ENCODE data around the gene C22orf39.

The C22orf39 gene

DNA sequence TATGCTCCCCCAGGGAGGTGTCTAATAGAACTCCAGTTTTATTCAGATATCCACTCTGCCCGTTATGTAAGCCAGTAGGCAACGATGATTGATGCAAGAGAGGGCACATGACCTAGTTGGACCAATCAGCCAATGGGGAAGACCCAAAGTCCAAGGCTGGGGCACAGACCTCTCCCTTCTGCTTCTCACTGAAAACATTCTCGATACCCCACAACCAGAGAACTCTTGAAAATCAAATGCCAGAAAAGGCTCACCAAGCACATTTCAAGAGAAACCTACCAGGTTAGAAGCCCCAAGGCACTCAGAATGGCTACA lies 23.4 kb downstream of the C22orf39 start:
- DNase-seq = no peak

DNA sequence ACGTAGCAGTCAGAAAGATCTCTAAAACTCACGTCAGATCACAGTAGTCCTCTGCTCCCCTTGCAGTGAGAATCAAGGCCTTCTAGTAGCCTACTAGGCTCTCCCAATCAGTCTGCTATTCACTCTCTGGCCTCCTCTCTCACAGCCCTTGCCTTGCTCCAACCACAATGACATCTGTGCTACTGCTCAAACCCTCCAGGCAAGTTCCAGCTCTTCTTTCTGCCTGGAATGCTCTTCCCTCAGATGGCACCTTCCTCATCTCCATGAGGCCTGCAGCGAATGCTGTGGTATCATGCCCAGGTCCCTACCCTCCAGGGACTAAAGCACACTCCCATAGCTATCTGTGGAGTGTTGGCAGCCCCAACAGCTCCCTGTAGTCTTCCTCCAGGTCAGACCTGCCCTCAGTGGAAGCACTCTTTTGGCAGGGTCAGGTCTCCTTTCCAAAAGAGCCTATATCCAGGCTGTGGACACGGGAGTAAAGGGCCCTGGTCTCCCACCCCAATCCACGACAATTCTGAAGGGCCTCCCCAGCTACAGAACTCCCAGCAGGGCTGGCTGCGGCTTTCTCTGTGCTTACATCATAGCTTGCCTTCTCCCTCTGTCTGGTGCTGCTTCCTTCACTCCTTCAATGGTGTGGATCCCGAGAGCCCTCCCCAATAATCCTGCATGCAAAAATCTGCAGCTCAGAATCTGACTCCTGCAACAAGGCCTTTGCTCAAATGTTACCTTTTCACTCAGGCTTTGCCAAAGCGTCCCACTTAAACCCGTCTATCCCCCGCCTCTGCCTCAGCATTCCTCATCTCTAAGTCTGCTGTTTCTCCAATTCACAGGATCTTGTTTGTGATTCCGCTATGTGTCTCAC lies 24.8 kb downstream of the C22orf39 start:
- no peak for DNase-seq

DNA sequence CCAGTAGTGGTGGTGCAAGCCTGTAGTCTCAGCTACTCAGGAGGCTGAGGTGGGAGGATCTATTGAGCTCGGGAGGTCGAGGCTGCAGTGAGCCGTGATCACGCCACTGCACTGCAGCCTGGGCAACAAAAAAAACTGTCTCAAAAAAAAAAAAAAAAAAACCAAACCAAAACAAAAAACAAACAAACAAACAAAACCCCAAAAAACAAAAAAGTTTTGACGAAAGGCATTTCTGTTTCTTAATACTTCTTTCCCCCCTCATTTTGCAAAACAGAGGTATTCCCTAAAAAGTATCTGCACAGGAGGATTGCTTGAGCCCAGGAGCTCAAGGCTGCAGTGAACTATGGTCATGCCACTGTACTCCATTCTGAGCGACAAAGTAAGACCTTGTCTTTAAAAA lies 27.2 kb downstream of the C22orf39 start:
- DNase-seq = no peak

DNA sequence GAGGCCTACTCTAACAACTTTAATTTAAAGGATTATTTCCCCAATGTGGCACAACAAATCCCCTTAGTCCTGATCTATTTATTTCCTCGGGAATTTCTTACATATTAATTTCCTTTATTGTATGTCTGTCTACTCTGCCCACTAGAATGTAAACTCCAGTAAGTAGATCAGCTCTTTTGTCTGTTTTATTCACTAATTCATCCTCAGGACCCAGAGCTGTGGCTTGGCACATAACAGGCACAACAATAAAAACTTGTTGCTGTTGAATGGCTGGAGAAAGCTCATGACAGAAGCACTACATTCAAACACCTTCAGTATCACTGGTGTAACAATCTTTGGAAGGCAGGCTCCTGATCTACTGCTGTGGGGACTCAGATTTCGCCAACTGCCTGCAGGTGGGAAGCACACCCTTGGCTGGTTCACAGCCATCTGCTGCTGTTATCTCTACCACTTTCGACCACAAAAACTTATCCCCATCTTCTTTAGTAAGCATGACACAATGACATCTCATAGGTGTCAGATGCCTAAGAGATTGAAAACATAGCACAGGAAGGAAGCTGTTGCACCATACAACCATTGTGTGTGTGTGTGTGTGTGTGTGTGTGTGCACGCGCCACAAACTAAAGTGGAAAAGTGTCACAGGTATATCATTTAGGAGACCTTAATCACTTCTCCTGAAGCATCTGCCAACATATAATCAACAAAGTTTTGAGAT lies 27.9 kb downstream of the C22orf39 start:
- peak in 1 of 2 experiments; percentile 11 for DNase-seq

DNA sequence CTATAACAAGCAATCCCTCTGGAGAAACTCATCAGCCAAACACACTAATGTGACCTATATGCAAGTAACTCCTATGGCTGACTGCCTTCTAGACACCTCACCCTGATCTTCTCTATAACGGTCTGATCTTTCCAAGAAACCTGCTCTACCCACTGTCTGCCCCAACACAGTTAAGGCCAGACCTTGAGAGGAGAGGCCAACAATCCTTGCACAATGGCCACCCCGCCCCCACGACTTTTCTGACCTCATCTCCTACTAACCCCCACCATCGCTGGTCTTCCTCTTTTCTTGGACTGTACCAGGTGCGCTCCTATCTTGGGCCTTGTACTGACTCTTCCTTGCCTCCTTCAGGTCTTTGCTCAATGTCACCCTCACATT lies 28.4 kb downstream of the C22orf39 start:
- DNase-seq = no peak

DNA sequence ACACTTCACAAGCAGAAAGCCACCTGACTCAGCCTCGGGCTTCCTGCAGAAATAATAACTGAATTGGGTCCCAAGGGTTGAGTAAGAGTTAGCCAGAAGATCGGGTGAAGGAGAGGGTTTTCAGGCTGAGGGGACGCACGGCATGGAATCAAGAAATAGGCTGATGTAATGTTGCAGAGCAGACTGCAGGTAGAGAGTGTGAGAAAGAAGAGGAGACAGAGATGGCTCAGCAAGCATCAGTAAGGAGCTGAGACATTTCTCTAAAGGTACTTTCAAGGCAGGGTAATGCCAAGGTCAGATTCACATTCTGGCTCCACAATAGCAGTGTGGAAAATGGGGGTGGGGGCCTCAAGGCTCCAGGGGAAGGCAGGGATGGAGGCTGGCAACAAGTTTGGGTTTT lies 34.6 kb downstream of the C22orf39 start:
- DNase-seq = no peak

DNA sequence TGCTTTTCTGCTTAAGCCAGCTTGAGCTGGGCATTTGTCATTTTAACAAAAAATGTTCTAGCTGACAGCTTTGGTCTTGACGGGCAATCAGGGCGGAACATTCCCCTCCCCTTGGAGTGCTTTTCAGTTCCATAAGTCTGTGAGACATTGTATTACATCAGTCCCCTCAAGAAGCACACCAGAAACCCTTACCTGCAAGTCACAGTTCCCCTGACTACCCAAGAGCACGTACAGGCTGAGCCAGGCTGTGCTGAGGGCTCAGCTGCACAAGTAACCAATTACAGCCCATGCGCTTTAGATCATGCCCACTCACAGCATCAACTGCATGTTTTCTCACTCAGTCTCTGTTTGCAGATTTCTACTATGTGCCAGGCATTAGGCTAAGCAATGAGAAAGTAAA lies 35.0 kb downstream of the C22orf39 start:
- no peak for DNase-seq

DNA sequence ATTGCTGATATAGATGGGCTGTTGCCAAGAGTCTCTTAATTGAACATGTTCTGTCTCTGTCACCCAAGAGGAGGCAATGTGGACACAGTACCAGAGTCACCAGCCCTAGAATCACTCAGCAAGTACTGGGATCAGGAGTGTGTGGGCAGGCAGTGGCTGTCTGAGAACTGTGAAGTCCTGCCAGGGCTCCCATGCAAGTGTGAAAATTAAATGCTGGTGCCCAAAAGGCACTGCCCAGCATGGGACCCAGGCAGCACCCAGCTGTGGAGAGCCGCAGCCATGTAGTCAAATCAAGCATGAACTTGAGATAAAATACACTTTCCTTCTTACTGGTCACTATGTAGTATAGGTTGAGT lies 35.8 kb downstream of the C22orf39 start:
- DNase-seq = no peak

DNA sequence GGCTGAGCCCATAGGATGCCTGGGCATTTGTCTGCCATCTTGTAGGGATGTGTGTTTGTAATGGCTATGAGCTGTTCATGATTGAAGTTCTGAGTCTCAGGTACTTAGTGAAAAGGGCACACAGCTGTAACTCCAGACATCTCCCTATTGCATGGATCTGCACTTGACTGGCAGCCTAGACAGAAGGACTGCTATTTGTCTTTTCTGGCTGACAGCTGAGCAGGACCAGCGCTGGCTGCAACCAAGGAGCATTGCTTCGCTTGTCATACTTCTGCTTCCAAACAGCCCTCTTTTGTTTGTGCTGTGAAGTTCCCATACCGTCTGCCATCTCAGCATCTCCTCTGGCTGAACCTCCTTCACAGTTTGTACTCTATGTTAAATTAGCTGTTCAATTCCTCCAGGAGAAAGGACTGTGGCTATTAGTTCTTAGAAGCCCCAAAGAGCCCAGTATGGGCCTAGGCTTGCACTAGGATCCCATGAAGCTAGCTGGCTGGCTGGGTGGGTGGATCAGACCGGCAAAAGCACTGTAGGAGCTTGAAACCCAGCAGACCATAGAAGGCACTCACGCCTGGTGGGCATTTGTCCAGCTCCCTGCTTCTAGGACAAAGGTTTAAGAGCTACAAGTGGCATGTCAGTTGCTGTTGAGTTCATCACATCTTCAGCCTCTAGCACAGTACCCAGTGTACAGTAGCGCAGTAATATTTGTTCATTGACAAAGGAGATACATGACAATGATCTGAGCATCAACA lies 36.4 kb downstream of the C22orf39 start:
- DNase-seq = no peak

DNA sequence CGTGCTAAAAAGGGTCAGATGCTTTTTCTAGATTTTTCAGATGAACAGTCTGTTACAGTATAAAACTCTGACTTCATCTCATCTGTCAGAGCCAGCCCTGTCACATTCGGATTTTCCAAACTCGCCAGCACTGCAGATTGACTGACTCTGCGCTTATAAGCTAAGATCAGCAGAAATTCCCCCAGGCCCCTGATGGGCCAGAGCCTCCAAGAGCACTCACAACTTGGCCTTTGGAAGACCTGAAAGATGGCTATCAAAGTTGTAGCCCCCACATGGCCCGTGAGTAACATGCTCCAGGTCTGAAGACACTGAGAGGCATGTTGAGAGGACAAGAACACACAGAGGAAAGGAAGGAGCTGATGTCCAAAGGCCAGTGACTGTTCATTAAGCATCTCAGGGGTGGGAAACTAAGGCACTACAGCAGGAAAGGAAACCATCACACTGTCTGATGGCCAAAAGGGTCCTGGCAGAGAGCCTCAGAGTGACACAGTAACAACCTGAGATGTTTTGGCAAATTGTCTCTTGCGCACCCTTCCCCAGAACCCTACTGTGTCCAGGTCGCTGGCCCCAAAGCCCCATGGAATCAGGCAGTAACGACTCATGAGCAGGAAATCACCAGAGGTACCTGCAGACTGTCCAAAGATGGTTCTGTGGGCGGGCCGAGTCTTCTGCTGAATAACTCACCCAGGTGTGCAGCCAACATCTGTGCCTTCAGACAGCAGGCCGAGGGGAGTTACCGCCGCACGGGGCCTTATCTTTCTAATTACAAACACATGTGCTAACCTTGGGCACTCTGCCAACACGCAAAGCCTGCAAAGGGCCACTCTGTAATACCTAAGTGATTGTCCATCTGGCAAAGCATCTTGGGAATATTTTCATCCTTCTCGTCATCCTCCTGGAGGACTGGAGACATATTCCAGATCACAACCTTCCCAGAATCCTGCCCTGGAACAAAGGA lies 39.6 kb downstream of the C22orf39 start:
- no peak for DNase-seq

DNA sequence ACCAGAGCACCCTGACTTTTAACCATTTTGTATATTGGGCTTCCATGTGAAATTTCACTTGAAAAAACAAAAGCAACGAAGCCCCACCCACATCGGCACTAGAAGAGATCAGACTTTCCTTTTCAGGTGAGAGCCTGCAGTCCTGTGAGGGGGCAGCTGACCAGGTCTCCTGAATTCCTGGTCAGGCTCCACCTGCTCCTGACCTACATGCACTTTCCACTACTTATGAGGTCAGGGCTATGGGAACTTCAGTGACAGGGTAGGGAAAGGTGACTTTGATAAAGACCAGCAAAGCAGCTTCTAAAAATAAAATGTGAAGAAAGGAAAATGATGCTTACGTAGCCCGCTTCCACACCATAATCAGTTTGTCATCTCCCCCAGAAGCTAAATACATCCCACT lies 40.7 kb downstream of the C22orf39 start:
- no peak for DNase-seq

DNA sequence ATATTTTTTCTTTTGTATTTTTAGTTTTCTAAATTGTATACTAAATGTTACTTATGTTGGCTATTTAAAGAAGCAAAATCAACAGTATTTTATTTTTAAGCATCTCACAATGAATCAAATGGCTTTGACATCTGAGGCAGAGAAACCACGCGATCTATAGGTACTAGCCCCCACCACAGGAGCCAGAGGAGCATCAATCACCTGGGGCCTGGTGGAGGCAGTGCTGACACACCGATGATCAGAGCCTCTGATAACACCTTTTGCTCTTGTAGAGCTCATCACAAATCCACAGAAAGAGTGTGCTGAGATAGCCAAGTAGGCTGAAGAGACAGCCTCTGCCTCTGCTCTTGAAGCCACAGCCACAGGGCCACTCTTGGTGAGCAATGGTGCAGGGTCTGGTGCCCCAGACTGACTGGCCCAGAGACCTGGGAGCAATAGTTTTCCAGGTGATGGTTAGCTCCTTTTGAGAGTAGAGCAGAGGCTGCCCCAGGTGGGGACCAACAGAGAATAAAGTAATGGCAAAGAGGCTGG lies 41.2 kb downstream of the C22orf39 start:
- DNase-seq = no peak

DNA sequence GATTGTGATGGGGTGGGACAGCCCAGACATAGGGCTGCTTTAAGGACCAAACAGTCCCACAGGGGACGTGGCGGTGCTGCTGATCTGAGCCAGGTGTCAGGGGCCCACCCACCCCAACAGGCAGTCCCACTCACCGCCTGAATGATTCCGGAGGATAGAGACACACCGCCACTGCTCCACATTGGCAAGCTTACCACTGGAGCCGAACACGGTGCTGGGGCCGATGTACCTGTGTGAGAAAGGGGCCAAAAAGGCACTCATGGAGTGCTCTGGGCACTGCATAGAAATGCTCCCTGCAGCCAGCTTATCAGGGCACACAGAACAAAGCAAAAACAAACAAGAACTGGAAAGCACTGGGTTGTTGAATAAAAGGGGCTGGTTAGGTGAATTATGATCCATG lies 41.9 kb downstream of the C22orf39 start:
- DNase-seq = no peak

DNA sequence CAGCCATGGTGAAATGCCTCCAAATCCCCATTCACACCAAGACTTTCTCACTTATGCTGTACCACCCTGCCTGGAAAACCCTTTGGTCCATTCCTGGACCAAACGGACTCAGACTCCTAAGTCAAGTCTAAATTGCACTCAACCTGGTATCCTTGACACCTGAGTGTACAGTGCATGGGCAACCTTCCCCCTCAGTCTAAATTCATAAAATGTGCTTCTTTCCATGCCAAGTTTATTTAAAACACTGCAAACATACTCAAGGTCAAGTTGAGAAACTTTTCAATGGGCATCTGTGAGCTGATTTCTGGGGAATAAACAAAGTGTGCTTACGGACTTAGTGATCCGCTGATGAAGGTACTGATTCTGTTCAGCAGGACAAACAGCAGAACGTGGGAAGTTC lies 42.4 kb downstream of the C22orf39 start:
- no peak for DNase-seq

DNA sequence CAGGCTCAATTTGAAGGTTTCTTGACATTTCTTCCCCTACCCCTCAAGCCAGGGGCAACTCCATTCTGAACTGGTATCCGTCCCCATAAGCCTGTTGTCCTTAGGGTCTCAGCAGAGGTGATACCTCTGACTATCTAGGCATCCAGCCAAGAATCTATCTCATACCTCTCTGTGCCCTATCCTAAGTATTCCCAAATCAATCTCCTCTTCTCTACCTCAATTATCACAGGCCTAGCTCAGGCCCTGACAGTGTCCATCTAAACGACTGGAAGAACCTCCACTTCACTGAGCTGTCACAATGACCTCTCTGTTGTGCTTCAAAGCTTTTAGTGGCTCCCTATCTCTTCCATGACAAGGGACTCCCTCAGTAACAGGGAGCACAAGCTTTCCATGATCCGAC lies 42.8 kb downstream of the C22orf39 start:
- no peak for DNase-seq

DNA sequence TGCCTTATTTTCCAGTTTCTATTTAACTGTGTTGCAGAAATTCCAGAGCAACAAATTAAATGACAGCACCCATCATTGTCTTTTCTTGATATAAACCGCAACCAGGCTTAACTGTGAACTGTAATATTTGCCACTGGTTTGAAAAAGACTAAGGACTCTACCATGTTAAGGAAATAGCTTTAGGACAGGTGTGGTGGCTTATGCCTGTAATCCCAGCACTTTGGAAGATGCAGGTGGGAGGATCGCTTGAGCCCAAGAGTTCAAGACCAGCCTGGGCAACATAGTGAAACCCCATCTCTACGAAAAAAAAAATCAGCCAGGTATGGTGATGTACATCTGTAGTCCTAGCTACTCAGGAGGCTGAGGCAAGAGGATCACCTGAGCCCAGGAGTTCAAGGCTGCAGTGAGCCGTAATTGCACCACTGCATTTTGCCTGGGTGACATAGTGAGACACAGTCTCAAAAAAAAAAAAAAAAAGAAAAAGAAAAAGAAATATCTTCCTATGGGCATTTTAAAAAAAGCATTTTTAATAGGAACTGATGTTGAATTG lies 44.8 kb downstream of the C22orf39 start:
- no peak for DNase-seq

DNA sequence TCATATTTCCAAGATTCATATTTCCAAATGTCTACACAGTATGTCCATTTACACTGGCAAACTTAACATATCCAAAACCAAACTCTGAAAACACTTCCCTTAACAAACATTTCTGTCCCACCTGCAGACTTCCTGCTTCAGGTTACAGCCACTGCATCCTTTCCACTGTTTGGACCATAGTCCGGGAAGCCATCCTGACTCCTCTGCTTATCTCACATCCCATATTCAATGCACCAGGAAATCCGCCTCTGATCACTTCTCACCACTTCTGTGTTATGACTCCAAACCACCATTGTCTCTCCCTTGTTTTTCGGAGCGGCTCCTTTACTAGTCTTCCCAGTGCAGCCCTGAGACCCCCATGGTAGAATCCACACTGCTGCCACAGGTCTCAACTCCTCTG lies 46.0 kb downstream of the C22orf39 start:
- no peak for DNase-seq

DNA sequence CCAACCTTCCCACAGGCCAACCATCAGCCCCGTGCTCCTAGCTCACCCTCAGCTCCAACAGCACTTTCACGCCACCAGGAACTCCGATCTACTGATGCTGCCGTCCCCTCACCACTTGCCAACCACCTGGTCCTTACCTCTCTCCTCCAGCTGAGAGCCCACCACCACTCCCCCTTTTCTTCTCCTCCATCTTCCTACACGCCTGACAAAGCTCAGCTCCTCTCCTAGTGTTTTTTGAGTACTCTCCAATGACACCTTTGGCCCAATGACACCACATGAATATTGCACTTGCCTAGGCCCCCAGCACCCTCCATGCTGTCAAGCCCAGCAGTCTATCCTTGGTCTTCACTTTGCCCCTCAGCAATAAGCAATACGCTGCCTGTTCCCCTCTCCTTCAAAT lies 46.6 kb downstream of the C22orf39 start:
- DNase-seq = no peak

DNA sequence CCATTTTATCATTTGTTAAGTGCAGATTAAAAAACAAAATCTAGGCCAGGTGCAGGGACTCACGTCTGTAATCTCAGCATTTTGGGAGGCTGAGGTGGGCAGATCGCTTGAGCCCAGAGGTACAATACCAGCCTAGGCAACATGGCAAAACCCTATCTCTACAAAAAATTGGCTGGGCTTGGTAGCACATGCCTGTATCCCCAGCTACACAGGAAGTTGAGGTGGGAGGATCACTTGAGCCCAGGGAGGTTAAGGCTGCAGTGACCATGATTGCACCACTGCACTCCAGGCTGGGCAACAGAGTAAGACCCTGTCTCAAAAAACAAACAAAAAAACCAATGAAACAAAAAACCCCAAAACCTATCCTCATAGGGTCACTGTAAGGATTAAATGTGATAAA lies 48.9 kb downstream of the C22orf39 start:
- DNase-seq = no peak

DNA sequence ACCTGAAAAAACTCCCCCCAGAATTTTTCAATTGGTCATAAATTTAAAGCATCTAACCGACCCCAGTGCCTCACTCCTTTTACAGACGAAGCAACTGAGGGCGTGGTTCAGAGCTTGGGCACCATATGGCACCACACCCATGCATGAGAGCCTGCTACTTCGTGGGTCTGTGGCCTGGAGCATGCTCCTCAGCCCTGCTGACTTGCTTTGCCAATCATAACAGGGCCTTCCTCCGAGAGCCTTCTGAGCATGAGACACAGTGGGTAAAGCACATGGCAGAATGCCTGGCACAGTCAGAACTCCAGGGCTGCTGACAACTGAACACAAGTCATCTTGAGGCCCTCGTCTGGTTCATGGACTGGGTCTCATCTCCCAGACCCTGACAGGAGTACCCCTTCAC lies 49.3 kb downstream of the C22orf39 start:
- no peak for DNase-seq

DNA sequence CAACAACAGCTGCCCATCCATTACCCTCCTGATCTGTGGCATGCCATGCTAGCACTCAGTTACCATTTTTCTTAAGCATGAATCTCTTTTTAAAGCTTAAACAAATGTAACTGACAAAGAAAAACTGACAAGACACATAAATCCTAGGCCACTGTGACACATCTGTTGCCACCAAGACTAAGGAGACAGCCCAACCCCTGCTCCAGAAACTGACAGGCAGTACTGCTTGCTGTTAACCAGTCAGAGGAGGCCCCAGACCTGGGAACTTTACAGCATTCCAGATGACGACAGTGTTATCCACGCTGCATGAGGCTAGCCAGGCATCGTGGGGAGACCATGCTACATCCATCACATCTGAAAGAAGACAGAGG lies 49.8 kb downstream of the C22orf39 start:
- no peak for DNase-seq
